Ishikawa (cell line): Measurements from ENCODE around the gene POLQ.

Experiments used
- CEBPB ChIP-seq: IDR thresholded peaks from 2 replicates; pipeline ENCODE4 v1.6.1; 2012
- CREB1 ChIP-seq: IDR thresholded peaks from 2 replicates; pipeline ENCODE4 v1.6.1; 2012; ENCODE audit warnings: low read depth
- EP300 ChIP-seq: IDR thresholded peaks from 2 replicates; pipeline ENCODE4 v1.6.1; 2012; ENCODE audit warnings: borderline replicate concordance
- FOXM1 ChIP-seq: IDR thresholded peaks from 2 replicates; pipeline ENCODE4 v1.6.1; 2012; ENCODE audit warnings: low read depth, borderline replicate concordance
- MAX ChIP-seq: IDR thresholded peaks from 2 replicates; pipeline ENCODE4 v1.6.1; 2012
- NFIC ChIP-seq: IDR thresholded peaks from 2 replicates; pipeline ENCODE4 v1.6.1; 2012
- RAD21 ChIP-seq: IDR thresholded peaks from 2 replicates; pipeline ENCODE4 v1.6.1; 2012; ENCODE audit warnings: low read depth
- REST ChIP-seq: IDR thresholded peaks from 2 replicates; pipeline ENCODE4 v1.6.1; 2012; ENCODE audit warnings: low read depth, mild to moderate bottlenecking
- TAF1 ChIP-seq: IDR thresholded peaks from 2 replicates; pipeline ENCODE4 v1.6.1; 2012; ENCODE audit warnings: low read depth, mild to moderate bottlenecking
- TEAD4 ChIP-seq: IDR thresholded peaks from 2 replicates; pipeline ENCODE4 v1.6.1; 2012
- USF1 ChIP-seq: IDR thresholded peaks from 2 replicates; pipeline ENCODE4 v1.6.1; 2012
- YY1 ChIP-seq: IDR thresholded peaks from 2 replicates; pipeline ENCODE4 v1.6.1; 2012; ENCODE audit warnings: low read depth

GRCh38 chr3:121520510-121520909 is 25.3 kb downstream of the POLQ start:
- TF ChIP-seq RAD21 (no peak), USF1 (no peak), YY1 (no peak), CREB1 (no peak), TAF1 (no peak), EP300 (no peak), MAX (no peak), REST (no peak), CEBPB (no peak), TEAD4 (no peak), FOXM1 (no peak), NFIC (no peak)
